GM18520 (cell line): ENCODE measurements around the gene GNLY.
"Not testable (repeated sequence)": the region's sequence is repeated elsewhere in the genome, so short reads cannot be mapped to it uniquely, and the experiment has no call there.

ENCODE experiments used
- ATAC-seq: cut with Tn5 transposase; IDR thresholded peaks from one replicate; pipeline ENCODE4 v1.9.1; 2021; ENCODE audit not compliant: unreplicated experiment

Gene GNLY

GRCh38 chr2:85663594-85664565, 30.3 kb upstream of the GNLY start:
- no peak for ATAC-seq

DNA sequence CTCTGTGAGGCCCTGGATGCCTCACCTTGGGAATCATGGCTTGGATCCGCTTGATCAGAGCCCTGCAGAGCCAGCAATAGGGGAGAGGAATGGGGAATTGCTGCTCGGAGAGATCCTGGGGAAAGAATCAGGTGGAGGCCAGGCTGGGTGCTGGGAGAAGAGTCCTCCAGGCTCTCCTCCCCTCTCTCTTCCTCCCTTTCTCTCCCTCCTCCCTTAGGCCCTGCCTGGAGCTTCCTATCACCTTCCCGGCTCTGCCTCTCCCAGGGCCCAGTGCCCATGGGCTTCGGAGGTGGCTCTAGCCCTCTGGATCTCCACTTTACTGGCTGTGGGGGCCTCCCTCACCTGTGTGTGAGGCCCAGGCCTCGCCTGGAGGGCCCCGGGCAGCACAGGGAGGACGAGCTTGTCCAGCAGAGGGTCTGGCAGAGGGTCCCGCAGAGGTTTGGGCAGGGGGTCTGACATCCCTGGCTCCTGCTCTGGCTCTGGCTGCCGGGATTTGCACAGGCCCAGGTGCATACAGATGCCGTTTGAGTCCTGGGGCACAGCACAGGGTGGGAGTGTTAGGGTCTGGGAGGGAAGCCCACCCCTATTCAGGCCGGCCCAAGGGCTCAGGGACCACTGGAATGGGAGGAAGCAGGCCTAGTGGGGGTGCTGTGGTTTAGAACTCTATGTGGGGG, 28.8 kb upstream of the GNLY start:
- ATAC-seq: no peak

DNA sequence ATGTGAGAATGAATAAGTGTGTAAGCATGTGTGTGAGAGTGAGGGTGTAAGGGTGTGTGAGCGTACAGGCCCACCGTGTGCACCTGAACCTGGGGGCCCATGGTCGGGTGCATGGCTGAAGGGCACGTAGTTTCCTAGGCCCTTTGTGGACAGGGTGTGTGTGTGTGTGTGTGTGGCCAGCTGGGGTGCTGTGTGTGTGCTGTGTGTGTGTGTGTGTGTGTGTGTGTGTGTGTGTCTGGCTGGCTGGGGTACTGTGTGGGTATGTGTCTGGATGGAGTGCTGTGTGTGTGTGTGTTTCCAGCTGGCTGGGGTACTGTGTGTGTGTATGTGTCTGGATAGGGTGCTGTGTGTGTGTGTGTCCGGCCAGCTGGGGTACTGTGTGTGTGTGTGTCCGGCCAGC, 28.1 kb upstream of the GNLY start:
- no peak for ATAC-seq

GRCh38 chr2:85666435-85667316, 27.5 kb upstream of the GNLY start:
- ATAC-seq: no peak

DNA sequence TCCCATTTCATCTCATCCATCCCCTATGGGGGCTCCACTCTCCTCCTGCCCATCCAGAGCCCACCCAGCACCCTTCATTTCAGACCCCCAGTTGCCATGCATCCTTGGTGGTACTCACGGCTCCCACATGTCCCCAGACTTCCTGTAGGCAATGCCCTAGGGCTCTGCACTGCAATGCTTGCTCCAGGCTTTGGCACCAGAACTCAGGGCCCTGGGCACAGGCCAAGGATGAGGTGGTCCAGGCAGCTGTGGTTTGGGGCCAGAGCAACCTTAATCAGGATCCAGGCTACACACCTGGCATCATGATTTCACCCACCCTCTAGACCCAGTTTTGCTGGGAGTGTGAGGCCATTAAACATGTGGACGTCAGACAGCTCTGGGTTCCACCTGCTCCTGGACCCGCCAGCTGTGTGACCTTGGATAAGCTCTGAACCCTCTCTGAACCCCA, 26.6 kb upstream of the GNLY start:
- no peak for ATAC-seq

DNA sequence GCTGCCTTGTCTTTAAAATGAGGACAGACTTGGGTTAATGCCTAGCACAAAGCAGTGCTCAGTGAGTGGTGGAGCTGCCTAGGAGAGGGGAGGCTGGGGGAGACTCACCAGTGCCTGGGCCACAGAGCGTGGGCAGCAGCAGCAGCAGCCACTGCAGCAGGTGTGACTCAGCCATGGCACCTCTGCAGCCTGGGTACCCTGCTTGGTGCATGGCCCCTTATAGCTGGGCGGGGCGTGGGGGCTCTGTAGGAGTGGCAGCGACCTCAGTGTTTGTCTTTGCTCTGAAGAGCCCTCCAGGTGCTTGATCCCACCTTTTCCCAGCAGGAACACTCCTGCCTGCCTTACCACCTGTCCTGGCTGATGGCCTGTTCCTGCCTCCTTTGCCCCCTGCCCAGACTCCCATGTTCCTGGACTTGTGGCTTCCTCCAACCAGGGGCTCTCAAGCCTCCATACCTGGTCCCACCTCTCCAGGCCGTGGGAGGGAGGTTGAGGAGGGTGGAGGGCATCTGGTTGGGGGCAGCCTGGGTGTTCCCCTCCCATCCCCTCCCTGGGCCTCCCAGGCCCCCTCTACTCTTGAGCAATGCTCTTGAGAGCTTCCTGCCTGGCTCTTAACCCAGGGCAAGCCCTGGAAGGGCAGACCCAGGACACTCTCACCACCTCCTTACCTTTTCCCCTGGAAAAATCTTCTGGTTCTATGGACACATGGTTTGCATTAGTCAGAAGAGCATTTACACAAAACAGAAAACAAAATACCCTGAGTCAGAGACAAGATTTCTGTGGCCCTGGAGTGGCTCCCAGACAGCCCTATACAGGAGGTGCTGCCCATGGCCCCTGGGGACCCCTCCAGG, 25.9 kb upstream of the GNLY start, which contains the start of gene SFTPB:
Gene SFTPB, minus strand, starts transcription at position 191 of the 848 bp plus-strand sequence. Its CDS starts 16 bp downstream, at position 175.
- no peak for ATAC-seq

DNA sequence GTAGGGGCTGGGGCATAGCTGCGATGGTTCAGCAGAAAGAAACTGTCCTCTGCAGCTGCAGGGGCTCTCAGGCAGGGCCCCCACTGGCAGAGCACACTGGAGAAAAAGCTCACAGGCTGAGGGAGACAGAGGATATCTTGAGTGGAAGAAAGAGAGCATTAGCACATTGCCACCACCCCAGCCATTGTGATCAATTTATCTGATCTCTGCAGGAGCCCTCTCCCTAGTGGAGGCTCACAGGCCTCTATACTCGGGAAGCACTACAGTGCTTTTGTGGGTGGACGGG, 25.4 kb upstream of the GNLY start:
- ATAC-seq: no peak

- ATAC-seq: peak; percentile 73
These were observed 24.6 kb upstream of the GNLY start for GRCh38 chr2:85669549-85669948.

DNA sequence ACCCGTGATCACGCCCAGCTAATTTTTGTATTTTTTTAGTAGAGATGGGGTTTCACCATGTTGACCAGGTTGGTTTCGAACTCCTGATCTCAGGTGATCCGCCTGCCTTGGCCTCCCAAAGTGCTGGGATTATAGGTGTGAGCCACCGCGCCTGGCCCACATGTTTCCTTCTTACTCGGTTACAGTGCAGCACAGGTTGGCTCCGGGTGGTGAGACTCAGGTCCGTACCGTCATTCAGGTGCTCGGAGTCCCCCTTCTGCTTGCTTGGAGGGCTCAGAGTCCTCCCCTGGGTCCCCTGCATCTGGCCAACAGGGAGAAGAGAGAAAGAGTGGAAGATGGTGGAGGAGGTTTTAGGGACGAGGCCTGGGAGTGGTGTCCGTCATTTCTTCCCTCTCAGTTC, 23.7 kb upstream of the GNLY start:
- not testable (repeated sequence) for ATAC-seq

DNA sequence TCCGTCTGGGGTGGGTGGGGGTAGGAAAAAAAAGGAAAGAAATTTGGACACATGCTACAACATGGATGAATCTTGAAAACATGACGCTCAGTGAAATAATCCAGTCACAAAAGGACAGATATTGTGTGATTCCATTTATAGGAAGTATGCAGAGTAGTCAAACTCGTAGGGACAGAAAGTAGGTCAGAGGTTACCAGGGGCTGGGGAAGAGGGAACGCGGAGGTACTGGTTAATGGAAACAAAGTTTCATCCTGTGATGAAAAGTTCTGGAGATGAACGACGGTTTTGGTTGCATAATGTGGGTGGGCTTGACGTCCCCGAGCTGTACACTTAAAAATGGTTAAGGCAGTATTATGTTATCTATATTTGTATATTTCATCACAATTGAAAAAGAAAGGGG, 21.7 kb upstream of the GNLY start:
- no peak for ATAC-seq

DNA sequence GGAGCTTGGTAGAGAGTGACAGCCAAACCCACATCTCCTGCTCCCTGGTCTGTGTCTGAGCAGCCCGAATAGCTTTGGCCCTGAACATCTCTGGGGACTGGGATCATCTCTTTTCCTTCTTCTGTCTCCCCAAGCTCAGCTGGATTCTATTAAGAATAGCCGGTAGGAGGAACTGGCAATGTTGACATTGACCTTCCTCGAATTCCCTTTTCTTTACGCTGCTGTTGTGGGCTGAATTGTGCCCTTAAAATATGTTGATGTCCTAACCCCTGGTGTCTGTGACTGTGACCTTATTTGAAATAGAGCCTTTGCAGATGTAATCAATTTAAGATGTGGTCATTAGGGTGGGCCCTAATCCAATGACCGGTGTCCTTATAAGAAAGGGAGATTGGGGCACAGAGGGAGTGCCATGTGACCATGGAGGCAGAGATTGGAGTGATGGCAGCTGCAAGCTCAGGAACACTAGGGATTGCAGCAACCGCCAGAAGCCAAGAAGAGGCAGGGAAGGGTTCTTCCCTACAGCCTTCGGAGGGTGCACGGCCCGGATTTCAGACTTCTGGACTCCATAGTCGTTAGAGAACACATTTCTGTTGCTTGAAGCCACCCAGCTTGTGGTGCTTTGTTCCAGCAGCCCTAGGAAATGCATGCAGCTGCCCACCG, 20.3 kb upstream of the GNLY start:
- no peak for ATAC-seq

- no peak for ATAC-seq
These were observed 19.7 kb upstream of the GNLY start for GRCh38 chr2:85674417-85674816.

GRCh38 chr2:85675427-85675826, 18.7 kb upstream of the GNLY start:
- ATAC-seq: no peak

DNA sequence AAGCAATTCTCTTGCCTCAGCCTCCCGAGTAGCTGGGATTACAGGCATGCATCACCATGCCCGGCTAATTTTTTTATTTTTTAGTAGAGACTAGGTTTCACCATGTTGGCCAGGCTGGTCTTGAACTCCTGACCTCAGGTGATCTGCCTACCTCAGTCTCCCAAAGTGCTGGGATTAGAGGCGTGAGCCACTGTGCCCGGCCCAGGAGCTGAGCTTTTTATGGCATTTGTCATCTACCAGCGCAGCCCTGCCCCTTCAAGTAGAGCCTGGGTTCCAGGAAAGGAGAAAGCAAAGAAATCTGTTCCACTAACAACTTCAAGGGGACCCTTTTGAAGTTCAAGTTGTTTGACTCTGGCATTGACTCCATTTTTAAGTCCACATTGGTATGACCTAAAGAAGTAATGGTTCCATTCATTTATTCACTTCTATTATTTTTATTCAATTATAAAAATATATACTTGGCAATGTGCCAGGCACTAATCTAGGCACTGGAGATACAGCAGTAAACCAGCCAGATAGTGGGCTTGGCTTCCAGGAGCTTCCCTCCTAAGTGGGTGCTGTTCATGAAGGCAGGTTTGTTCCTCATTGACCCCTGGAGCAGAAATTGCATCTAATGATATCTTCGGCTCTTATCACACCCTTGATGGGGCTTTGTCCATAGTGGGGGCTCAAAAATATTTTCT, 18.2 kb upstream of the GNLY start:
- ATAC-seq: no peak

DNA sequence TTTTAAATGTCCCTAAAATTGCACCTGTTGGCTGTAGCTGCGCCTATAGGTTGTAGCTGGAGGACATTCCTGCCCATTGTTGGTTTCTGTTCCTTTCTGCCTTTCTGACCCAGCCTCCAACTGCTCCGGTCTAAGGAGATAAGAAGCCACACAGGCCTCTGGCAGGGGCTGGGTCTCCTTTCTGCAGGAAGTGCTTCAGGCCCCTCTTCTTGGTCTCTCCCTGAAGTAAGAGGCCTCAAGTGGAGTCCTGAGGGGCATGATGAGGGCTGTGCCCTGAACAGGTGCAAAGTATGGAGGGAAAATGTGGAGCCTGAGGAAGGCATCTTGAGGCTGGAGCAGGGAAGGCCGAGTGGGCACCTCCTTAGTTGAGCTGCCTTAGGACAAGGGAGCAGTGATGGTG, 15.8 kb upstream of the GNLY start:
- no peak for ATAC-seq

GRCh38 chr2:85678794-85679672, 15.1 kb upstream of the GNLY start:
- ATAC-seq: no peak

DNA sequence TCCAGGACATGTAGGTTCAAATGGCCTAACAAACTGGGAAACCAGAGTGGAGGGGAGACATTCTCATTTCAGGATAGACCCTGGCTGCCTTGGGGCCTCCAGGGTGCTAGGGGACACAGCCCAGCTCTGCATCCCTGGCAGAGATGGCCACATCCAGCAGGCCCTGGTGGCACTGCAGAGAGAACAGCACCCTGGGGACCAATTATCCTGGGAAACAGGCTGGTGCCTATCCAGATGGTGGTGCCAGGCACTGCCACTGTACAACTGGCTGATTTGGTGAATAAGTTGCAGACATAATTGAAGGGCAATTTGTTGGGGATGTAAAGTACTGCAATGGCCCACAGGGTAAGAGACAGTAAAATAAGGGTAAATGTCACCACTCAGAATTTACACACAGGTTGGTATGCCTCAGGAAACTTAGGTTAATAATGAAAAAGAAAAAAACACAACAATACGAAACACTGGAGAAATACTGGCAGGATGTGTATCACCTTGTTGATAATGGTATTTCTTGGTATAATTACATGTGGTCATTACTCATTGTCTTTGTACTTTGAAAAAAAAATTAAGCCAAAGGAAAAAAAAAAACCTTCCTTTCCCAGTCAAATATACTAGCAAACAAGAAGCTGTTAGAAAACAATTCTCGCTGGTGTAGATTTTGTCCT, 13.3 kb upstream of the GNLY start:
- ATAC-seq: no peak

GRCh38 chr2:85681372-85681763, 12.8 kb upstream of the GNLY start:
- no peak for ATAC-seq
